GM18909 (cell line): Measurements from ENCODE around the gene KCNK10.

ENCODE experiments used
- ATAC-seq: cut with Tn5 transposase; IDR thresholded peaks from one replicate; pipeline ENCODE4 v1.9.1; 2021; ENCODE audit warnings: mild to moderate bottlenecking; ENCODE audit not compliant: unreplicated experiment, poor library complexity

KCNK10 gene

GRCh38 chr14:88140874-88141273 lies 182.2 kb downstream of the KCNK10 start:
- ATAC-seq = no peak

GRCh38 chr14:88137327-88137726 lies 185.7 kb downstream of the KCNK10 start:
- no peak for ATAC-seq
